AG10803 (cell line): ENCODE measurements around the gene CCDC32.

Experiments
- DNase-seq: peaks from one replicate; pipeline ENCODE4 v3.0.0; 2010; ENCODE audit warnings: low read depth
- H3K4me3 ChIP-seq: 2 replicates; pipeline ENCODE4 v1.5.1; 2011; ENCODE audit warnings: mild to moderate bottlenecking, low read length, control low read depth
- TF ChIP-seq, protein P1 (sequence below): conservative IDR thresholded peaks from 2 replicates; pipeline ENCODE4 v1.5.1; 2011; ENCODE audit warnings: mild to moderate bottlenecking, low read length, control low read depth, inconsistent platforms

The CCDC32 gene, protein sequence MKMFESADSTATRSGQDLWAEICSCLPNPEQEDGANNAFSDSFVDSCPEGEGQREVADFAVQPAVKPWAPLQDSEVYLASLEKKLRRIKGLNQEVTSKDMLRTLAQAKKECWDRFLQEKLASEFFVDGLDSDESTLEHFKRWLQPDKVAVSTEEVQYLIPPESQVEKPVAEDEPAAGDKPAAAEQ

DNA sequence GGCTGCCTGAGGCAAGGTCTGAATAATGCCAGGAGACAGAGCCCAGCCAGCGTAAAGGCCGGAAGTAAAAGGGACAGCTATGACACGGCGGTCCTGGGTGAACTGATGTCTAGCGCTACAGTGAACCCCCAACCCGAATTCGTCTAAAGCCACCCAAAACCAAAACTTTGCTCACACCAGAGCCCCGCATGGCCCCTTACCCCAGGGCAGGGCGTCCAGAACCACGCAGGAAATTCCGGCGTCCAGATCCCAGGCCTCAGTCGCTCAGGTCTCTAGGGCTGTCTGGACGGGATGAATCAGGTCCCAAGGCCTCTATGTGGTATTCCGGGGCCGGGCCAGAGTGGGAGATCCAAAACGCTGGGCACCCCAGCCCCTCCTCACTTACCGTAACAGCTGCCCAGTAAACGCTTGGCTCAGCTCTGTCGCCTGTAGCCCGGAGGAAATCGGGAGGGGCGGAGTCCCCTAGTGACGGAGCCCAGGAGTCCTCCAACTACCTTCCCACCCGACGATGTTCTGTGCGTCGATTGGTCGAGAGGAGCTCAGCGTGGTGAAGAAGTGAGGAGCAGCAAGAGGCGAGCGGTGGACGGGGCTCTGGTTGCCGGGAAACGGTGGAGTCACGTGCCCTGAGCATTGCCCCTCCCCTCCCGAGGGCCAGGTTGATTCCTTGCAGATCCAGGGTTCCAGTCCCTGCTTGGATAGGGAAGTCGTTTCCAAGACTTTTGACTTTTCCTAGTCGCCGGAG lies at the start of gene CCDC32:
Gene CCDC32, minus strand, starts transcription at position 452 of the 742 bp plus-strand sequence. CDS start 2,027 bp downstream, outside the sequence.
- peak within 1 kb of the TSS; percentile 92 for H3K4me3 ChIP-seq
- peak; percentile 97 for DNase-seq
- TF ChIP-seq, protein P1, sequence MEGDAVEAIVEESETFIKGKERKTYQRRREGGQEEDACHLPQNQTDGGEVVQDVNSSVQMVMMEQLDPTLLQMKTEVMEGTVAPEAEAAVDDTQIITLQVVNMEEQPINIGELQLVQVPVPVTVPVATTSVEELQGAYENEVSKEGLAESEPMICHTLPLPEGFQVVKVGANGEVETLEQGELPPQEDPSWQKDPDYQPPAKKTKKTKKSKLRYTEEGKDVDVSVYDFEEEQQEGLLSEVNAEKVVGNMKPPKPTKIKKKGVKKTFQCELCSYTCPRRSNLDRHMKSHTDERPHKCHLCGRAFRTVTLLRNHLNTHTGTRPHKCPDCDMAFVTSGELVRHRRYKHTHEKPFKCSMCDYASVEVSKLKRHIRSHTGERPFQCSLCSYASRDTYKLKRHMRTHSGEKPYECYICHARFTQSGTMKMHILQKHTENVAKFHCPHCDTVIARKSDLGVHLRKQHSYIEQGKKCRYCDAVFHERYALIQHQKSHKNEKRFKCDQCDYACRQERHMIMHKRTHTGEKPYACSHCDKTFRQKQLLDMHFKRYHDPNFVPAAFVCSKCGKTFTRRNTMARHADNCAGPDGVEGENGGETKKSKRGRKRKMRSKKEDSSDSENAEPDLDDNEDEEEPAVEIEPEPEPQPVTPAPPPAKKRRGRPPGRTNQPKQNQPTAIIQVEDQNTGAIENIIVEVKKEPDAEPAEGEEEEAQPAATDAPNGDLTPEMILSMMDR: no peak

DNA sequence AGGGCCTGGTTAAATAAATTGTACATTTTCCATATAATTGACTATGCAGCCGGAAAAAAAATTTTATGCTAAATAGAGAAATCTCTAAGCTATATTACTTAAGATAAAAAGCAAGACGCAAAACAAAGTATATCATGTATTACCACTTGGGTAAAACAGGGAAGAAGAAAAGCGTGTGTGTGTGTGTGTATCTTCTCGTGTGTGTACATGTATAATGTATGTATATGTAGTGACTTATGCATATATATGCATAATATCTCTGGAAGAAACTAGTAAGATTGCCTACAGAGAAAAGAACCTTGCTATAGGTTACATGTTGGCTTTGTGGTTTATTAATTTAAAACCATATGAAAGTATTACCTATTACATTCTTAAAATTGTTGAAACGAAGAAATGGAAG lies 48.2 kb upstream of the CCDC32 start:
- DNase-seq: no peak
- TF ChIP-seq, protein P1: no peak
- no peak overlapping the region for H3K4me3 ChIP-seq

DNA sequence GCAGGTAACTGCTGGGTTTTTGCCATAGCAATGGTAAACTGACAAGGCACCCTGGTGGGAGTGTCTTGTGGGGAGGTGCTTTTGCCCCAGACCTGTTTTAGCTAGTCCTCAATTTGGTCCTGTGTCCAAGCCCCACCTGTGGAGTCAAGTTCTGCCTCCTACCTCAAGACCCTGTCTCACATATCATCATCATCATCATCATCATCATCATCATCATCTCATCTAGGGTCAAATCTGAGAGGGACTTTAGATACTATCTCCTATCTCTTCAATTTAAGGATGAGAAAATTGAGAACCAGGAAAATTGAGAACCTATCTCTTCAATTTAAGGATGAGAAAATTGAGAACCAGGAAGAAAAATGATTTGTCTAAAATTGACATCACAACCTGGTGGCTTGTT lies 39.1 kb upstream of the CCDC32 start:
- H3K4me3 ChIP-seq: no peak overlapping the region
- TF ChIP-seq, protein P1: no peak
- DNase-seq: no peak

DNA sequence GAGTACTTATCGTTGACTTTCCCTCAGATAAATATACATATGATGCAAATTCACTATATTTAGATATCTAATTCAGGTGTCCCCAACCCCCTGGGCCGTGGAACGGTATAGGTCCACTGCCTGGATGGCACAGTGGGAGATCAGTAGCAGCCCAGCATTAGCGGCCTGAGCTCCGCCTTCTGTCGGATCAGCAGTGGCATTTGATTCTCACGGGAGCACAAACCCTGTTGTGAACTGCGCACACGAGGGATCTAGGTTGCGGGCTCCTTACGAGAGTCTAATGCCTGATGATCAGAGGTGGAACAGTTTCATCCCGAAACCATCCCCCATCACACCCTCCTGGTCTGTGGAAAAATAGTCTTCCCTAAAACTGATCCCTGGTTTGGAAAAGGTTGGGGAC lies 36.1 kb upstream of the CCDC32 start:
- no peak overlapping the region for H3K4me3 ChIP-seq
- TF ChIP-seq, protein P1: no peak
- no peak for DNase-seq

DNA sequence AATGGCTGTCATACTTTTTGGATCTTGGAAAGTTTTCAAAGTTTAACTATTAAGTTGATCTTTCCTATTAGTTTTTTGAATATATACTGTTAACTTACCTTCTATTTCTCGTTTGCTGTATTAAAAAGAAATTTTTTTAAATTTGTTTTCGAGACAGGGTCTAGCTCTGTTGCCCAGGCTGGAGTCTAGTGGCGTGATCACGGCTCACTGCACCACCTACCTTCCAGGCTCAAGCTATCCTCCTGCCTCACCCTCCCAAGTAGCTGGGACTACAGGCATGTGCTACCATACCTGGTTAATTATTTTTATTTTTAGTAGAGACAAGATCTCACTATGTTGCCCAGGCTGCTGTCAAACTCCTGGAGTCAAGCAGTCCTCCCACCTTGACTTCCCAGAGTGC lies 33.8 kb upstream of the CCDC32 start:
- no peak for DNase-seq
- TF ChIP-seq, protein P1: no peak
- H3K4me3 ChIP-seq: no peak overlapping the region

DNA sequence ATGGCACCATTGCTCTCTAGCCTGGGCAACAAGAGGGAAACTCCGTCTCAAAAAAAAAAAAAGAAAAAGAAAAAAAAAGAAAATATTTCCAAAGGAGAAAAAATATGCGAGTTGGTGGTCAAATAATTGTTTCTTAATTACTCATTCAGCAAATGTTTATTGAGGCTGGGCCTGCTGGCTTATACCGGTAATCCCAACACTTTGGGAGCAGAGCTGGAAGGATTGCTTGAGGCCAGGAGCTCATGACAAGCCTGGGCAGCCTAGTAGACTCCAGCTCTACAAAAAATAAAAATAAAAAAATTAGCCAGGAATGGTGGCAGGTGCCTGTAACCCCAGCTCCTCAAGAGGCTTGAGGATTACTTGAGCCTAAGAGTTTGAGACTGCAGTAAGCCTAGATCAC lies 33.3 kb upstream of the CCDC32 start:
- TF ChIP-seq, protein P1: no peak
- DNase-seq: peak; percentile 14
- H3K4me3 ChIP-seq: no peak overlapping the region

DNA sequence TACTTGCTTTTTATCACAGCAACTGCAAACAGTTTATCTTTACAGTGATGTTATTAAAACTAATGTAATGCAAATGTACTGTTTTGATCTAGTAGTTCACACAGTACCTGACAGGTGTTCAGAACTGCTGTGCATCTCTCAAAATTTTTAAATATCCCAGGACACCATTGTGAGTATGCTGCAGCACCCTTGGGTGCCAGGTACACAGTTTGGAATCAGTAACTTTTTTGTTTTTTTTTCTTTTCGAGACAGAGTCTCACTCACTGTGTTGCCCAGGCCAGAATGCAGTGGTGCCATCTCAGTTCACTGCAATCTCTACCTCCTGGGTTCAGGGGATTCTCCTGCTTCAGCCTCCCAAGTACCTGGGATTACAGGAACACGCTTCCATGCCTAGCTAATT lies 32.2 kb upstream of the CCDC32 start:
- DNase-seq: no peak
- no peak overlapping the region for H3K4me3 ChIP-seq
- TF ChIP-seq, protein P1: no peak
